Peyer's patch (tissue), 4 donors: ENCODE results near the gene CDK7.

ENCODE experiments used
- CTCF ChIP-seq, 6 experiments: fragments of 450-650 bp in 4 of 6; fragments of 200-600 bp in 2 of 6; sonication (generic) in 1 of 6; IDR thresholded peaks; one replicate each; pipeline ENCODE4 v1.5.1; 2017 to 2019; ENCODE audit warnings: antibody characterized with exemption in 6 of 6, mild to moderate bottlenecking in 3 of 6, moderate library complexity in 1 of 6
- POLR2A ChIP-seq, 2 donors: fragments of 450-650 bp; IDR thresholded peaks; one replicate each; pipeline ENCODE4 v1.5.1; 2017; ENCODE audit warnings: antibody characterized with exemption in 2 of 2, mild to moderate bottlenecking in 2 of 2, moderate library complexity in 2 of 2

DNA sequence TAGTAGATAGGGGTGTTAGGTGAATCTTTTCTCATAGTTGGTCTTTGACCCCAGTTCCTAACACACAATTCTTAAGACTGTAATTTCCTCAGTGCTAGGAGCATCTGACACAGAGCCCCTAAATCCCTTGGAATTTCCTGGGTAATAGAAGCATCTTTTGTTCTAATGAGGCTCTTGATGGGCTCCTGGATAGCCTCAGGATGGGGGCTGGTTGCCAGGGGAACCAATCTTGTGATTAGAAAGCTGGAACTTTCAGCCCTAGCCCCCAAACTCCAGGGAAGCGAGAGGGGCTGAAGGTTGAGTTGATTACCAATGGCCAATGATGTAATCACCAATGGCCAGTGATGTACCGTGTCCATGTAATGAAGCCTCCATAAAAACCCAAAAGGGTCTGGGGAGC, 53.4 kb downstream of the CDK7 start:
- TF ChIP-seq CTCF (IDR thresholded peaks at IDR 0.05) (no peak), POLR2A (IDR thresholded peaks at IDR 0.05) (no peak)
